C4-2B (cell line): Measurements from ENCODE around the gene FLYWCH1.

Experiments used
- ZFX ChIP-seq: fragments of 450-650 bp; IDR thresholded peaks from 2 replicates; pipeline ENCODE4 v1.6.1; 2017
- TF ChIP-seq, protein P1 (sequence below): fragments of 450-650 bp; conservative IDR thresholded peaks from 2 replicates; pipeline ENCODE4 v1.5.1; 2017; ENCODE audit warnings: mild to moderate bottlenecking

- TF ChIP-seq, protein P1, sequence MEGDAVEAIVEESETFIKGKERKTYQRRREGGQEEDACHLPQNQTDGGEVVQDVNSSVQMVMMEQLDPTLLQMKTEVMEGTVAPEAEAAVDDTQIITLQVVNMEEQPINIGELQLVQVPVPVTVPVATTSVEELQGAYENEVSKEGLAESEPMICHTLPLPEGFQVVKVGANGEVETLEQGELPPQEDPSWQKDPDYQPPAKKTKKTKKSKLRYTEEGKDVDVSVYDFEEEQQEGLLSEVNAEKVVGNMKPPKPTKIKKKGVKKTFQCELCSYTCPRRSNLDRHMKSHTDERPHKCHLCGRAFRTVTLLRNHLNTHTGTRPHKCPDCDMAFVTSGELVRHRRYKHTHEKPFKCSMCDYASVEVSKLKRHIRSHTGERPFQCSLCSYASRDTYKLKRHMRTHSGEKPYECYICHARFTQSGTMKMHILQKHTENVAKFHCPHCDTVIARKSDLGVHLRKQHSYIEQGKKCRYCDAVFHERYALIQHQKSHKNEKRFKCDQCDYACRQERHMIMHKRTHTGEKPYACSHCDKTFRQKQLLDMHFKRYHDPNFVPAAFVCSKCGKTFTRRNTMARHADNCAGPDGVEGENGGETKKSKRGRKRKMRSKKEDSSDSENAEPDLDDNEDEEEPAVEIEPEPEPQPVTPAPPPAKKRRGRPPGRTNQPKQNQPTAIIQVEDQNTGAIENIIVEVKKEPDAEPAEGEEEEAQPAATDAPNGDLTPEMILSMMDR: no peak
- TF ChIP-seq ZFX: no peak
Observed at GRCh38 chr16:2894231-2894630, 17.5 kb upstream of the FLYWCH1 start.
